Tongue (tissue), 2 donors: ENCODE data around the gene CELA1. TPM values are rescaled to one million over a fixed set of nuclear protein-coding genes. Genes with fewer than 3 reads are reported as not detected.
A peak's percentile ranks its signal among the peaks of the same experiment; 100 is the strongest.

Experiments used
- DNase-seq: peaks from one replicate; pipeline ENCODE4 v3.0.0-alpha.2; 2015
- total RNA-seq: library from RNA; depleted of rRNA; stranded (reverse); fragments of >200 nt; gene quantifications from one replicate; pipeline ENCODE4 v1.2.3, GENCODE V29; 2014

Gene CELA1
- total RNA-seq = not detected

- DNase-seq = no peak
Measured at GRCh38 chr12:51346581-51346980, at the start of gene CELA1. Gene CELA1, minus strand, starts transcription at chr12:51346679. Its CDS starts 41 bp downstream, at chr12:51346638.

GRCh38 chr12:51395283-51396230 lies 49.1 kb upstream of the CELA1 start:
- no peak for DNase-seq

GRCh38 chr12:51393676-51394545 lies 47.4 kb upstream of the CELA1 start:
- DNase-seq = no peak

- DNase-seq = no peak
Measured at GRCh38 chr12:51392556-51393237, 46.2 kb upstream of the CELA1 start.

GRCh38 chr12:51391283-51392123 lies 45.0 kb upstream of the CELA1 start, which contains the start of gene GALNT6:
Gene GALNT6, minus strand, starts transcription at chr12:51391406. Its CDS starts 11,625 bp downstream, at chr12:51379781.
- no peak for DNase-seq

- no peak for DNase-seq
Measured at GRCh38 chr12:51390891-51391282, 44.4 kb upstream of the CELA1 start.

GRCh38 chr12:51390457-51390856 lies 44.0 kb upstream of the CELA1 start:
- no peak for DNase-seq

- DNase-seq = no peak
Measured at GRCh38 chr12:51389302-51389999, 43.0 kb upstream of the CELA1 start.

- no peak for DNase-seq
Measured at GRCh38 chr12:51388846-51389245, 42.4 kb upstream of the CELA1 start.

- no peak for DNase-seq
Measured at GRCh38 chr12:51388069-51388799, 41.8 kb upstream of the CELA1 start.

GRCh38 chr12:51386351-51386750 lies 39.9 kb upstream of the CELA1 start:
- no peak for DNase-seq

GRCh38 chr12:51383269-51383905 lies 36.9 kb upstream of the CELA1 start:
- DNase-seq = no peak

- DNase-seq = no peak
Measured at GRCh38 chr12:51382173-51382572, 35.7 kb upstream of the CELA1 start.

GRCh38 chr12:51381226-51382079 lies 35.0 kb upstream of the CELA1 start:
- peak; percentile 49 for DNase-seq

GRCh38 chr12:51379571-51379970 lies 33.1 kb upstream of the CELA1 start:
- DNase-seq = no peak

GRCh38 chr12:51378749-51379148 lies 32.3 kb upstream of the CELA1 start:
- no peak for DNase-seq

- DNase-seq = peak; percentile 63
Measured at GRCh38 chr12:51377099-51377984, 30.9 kb upstream of the CELA1 start.
